ENCODE measurements around the gene SNX25. TPM values are rescaled to one million over a fixed set of nuclear protein-coding genes. Genes with fewer than 3 reads are reported as not detected.

SNX25 gene
- total RNA-seq, 3 donors from 2014 or later (not counting 1 experiment from before 2014, with no cell fraction given) = 15.5 to 18.0 (median 16.6) TPM

GRCh38 chr4:185357211-185357610, 147.8 kb downstream of the SNX25 start:
- 95% methylated on average over 5 of the region's 5 CpGs for WGBS (ENCODE audit: insufficient coverage)
- no peaks in the 10 kb centered on the region for H3K27me3 Mint-ChIP-seq (ENCODE audit: low read depth in 2 of 2)
- TF ChIP-seq, protein P1, sequence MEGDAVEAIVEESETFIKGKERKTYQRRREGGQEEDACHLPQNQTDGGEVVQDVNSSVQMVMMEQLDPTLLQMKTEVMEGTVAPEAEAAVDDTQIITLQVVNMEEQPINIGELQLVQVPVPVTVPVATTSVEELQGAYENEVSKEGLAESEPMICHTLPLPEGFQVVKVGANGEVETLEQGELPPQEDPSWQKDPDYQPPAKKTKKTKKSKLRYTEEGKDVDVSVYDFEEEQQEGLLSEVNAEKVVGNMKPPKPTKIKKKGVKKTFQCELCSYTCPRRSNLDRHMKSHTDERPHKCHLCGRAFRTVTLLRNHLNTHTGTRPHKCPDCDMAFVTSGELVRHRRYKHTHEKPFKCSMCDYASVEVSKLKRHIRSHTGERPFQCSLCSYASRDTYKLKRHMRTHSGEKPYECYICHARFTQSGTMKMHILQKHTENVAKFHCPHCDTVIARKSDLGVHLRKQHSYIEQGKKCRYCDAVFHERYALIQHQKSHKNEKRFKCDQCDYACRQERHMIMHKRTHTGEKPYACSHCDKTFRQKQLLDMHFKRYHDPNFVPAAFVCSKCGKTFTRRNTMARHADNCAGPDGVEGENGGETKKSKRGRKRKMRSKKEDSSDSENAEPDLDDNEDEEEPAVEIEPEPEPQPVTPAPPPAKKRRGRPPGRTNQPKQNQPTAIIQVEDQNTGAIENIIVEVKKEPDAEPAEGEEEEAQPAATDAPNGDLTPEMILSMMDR (IDR thresholded peaks at IDR 0.05) = no peak
- intact Hi-C loops (cut with micrococcal nuclease) = no loop called here
- H3K4me1 Mint-ChIP-seq = no peaks in the 10 kb centered on the region
- ATAC-seq = no peak
- Histone ChIP-seq H3K4me1 (ENCODE audit: control insufficient read depth, insufficient read depth, low read length) (no peaks in the 10 kb centered on the region), H3K4me3 (ENCODE audit: low read length) (no peak overlapping the region), H3K27ac (ENCODE audit: low read length) (no peak overlapping the region), H3K36me3 (ENCODE audit: control insufficient read depth, insufficient read depth, low read length) (peaks cover 4% of the 10 kb centered on the region), H3K27me3 (ENCODE audit: control insufficient read depth, insufficient read depth, low read length) (no peaks in the 10 kb centered on the region), H3K9me3 (ENCODE audit: control insufficient read depth, insufficient read depth, low read length) (no peaks in the 10 kb centered on the region)
- H3K36me3 Mint-ChIP-seq = no peaks in the 10 kb centered on the region
- no peak overlapping the region for H3K4me3 Mint-ChIP-seq
- DNase-seq = no peak
- no peak overlapping the region for H3K27ac Mint-ChIP-seq
- H3K9me3 Mint-ChIP-seq = no peaks in the 10 kb centered on the region

DNA sequence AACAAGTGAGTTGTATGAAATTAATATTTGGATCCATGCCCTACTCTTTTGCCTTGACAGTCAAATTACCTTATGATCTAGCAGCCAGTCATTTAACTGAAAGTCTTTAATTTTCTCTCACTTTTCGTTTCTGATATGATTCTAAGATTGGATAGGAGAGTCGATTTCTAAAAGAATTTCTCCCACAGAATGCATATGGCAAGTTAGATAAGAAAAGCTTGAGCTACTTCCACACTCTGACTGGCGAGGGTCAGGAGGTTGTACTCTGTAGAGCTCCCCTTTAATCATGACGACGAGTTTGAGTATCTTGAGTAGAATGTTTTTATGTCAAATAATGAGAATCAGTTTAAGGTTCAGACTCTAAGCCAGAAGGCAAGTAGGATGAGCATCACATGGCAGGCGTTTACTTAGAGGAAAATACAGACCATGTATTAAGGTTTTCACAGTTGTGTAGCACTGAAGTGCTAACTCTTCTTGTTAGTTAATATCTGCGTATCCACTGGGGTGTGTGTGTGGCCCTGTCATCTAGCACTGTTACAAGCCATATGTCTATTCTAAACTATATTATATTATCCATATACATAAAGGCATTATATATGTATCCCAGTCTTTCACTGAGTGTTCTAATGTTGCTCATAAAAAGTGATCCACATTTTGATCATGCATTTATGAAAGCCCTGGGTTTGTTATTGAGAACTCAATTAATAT, 148.5 kb downstream of the SNX25 start:
- WGBS (ENCODE audit: insufficient coverage) = over 99% methylated on average over 4 of the region's 7 CpGs
- Mint-ChIP-seq H3K9me3 (no peaks in the 10 kb centered on the region), H3K27me3 (ENCODE audit: low read depth in 2 of 2) (no peaks in the 10 kb centered on the region), H3K4me3 (no peak overlapping the region), H3K4me1 (no peaks in the 10 kb centered on the region), H3K36me3 (no peaks in the 10 kb centered on the region), H3K27ac (no peak overlapping the region)
- Histone ChIP-seq H3K4me1 (ENCODE audit: control insufficient read depth, insufficient read depth, low read length) (no peaks in the 10 kb centered on the region), H3K27ac (ENCODE audit: low read length) (no peak overlapping the region), H3K9me3 (ENCODE audit: control insufficient read depth, insufficient read depth, low read length) (no peaks in the 10 kb centered on the region), H3K27me3 (ENCODE audit: control insufficient read depth, insufficient read depth, low read length) (no peaks in the 10 kb centered on the region), H3K4me3 (ENCODE audit: low read length) (no peak overlapping the region), H3K36me3 (ENCODE audit: control insufficient read depth, insufficient read depth, low read length) (peaks cover 4% of the 10 kb centered on the region)
- DNase-seq (no peak), ATAC-seq (no peak)
- intact Hi-C loops (cut with micrococcal nuclease) = no loop called here
- TF ChIP-seq, protein P1 (IDR thresholded peaks at IDR 0.05) = no peak

- no peak overlapping the region for H3K4me3 ChIP-seq (ENCODE audit: low read length)
- ATAC-seq (no peak), DNase-seq (no peak)
- H3K9me3 ChIP-seq (ENCODE audit: control insufficient read depth, insufficient read depth, low read length) = no peaks in the 10 kb centered on the region
- intact Hi-C loops (cut with micrococcal nuclease) = no loop called here
- no peaks in the 10 kb centered on the region for H3K36me3 Mint-ChIP-seq
- H3K27ac Mint-ChIP-seq = no peak overlapping the region
- 73% methylated on average over 3 of the region's 4 CpGs for WGBS (ENCODE audit: insufficient coverage)
- TF ChIP-seq, protein P1 (IDR thresholded peaks at IDR 0.05) = no peak
- H3K4me3 Mint-ChIP-seq = no peak overlapping the region
- no peaks in the 10 kb centered on the region for H3K4me1 ChIP-seq (ENCODE audit: control insufficient read depth, insufficient read depth, low read length)
- no peaks in the 10 kb centered on the region for H3K27me3 ChIP-seq (ENCODE audit: control insufficient read depth, insufficient read depth, low read length)
- H3K27me3 Mint-ChIP-seq (ENCODE audit: low read depth in 2 of 2) = no peaks in the 10 kb centered on the region
- H3K27ac ChIP-seq (ENCODE audit: low read length) = no peak overlapping the region
- no peaks in the 10 kb centered on the region for H3K9me3 Mint-ChIP-seq
- H3K36me3 ChIP-seq (ENCODE audit: control insufficient read depth, insufficient read depth, low read length) = peaks cover 4% of the 10 kb centered on the region
- H3K4me1 Mint-ChIP-seq = no peaks in the 10 kb centered on the region
Observed at GRCh38 chr4:185358514-185358913, 149.1 kb downstream of the SNX25 start.

DNA sequence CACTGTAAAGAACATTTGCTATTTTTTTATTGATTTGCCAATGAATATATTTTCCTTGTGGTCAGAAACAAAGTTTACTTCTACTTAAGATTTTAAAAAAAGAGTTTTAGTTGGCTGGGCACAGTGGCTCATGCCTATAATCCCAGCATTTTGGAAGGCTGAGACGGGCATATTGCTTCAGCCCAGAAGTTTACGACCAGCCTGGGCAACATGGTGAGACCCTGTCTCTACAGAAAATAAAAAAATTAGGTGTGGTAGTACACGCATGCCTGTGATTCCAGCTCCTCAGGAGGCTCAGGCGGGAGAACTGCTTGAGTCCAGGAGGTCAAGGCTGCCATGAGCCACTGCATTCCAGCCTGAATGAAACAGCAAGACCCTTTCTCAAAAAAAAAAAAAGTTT, 149.6 kb downstream of the SNX25 start:
- Histone ChIP-seq H3K4me3 (ENCODE audit: low read length) (no peak overlapping the region), H3K4me1 (ENCODE audit: control insufficient read depth, insufficient read depth, low read length) (no peaks in the 10 kb centered on the region), H3K27ac (ENCODE audit: low read length) (no peak overlapping the region), H3K9me3 (ENCODE audit: control insufficient read depth, insufficient read depth, low read length) (no peaks in the 10 kb centered on the region), H3K27me3 (ENCODE audit: control insufficient read depth, insufficient read depth, low read length) (no peaks in the 10 kb centered on the region), H3K36me3 (ENCODE audit: control insufficient read depth, insufficient read depth, low read length) (peaks cover 4% of the 10 kb centered on the region)
- Mint-ChIP-seq H3K4me3 (no peak overlapping the region), H3K9me3 (no peaks in the 10 kb centered on the region), H3K27me3 (ENCODE audit: low read depth in 2 of 2) (no peaks in the 10 kb centered on the region), H3K27ac (no peak overlapping the region), H3K36me3 (no peaks in the 10 kb centered on the region), H3K4me1 (no peaks in the 10 kb centered on the region)
- ATAC-seq (no peak), DNase-seq (no peak)
- intact Hi-C loops (cut with micrococcal nuclease) = no loop called here
- WGBS (ENCODE audit: insufficient coverage) = 96% methylated on average over 4 of the region's 4 CpGs
- TF ChIP-seq, protein P1 (IDR thresholded peaks at IDR 0.05) = no peak

Data from natural killer cell (primary cell).